ENCODE results near the gene KLK2. TPM values are rescaled to one million over a fixed set of nuclear protein-coding genes. Genes with fewer than 3 reads are reported as not detected.

KLK2 gene
- total and polyA plus RNA-seq, 2 donors (not counting 1 experiment from before 2014, with no cell fraction given) = not detected

DNA sequence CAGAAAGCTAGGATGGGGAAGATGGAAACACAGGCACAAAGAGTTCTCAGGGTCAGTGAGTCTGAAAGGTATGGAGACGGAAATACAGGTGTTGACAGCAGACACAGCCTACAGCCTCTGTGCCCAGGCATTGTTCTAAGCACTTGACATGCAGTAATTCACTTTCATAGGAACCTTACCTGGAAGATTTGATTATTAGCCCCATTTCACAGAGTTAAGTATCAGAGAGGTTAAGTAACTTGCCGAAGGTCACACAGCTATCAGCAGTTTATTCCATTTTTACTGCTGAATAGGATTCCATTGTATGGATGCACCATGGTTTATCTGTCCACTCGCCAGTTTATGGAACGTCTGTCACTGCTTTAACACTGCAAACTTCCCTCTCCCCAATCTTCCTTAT lies 24.8 kb downstream of the KLK2 start:
- H3K79me2 ChIP-seq (ENCODE audit: control insufficient read depth, insufficient read depth, low read length) = no peaks in the 10 kb centered on the region
- H3K27ac ChIP-seq (ENCODE audit: insufficient read depth, low read length) = no peak overlapping the region
- H3K4me3 ChIP-seq (replicated peaks in 1 of 4; ENCODE audit: control extremely low read depth in 1 of 4, insufficient read depth in 1 of 4, low read depth in 3 of 4, low read length in 4 of 4) = no peak overlapping the region
- no peak for DNase-seq (ENCODE audit: low read depth in 2 of 2)
- no peaks in the 10 kb centered on the region for H3K36me3 ChIP-seq (ENCODE audit: control insufficient read depth, insufficient read depth, low read length)
- TF ChIP-seq, protein P1, sequence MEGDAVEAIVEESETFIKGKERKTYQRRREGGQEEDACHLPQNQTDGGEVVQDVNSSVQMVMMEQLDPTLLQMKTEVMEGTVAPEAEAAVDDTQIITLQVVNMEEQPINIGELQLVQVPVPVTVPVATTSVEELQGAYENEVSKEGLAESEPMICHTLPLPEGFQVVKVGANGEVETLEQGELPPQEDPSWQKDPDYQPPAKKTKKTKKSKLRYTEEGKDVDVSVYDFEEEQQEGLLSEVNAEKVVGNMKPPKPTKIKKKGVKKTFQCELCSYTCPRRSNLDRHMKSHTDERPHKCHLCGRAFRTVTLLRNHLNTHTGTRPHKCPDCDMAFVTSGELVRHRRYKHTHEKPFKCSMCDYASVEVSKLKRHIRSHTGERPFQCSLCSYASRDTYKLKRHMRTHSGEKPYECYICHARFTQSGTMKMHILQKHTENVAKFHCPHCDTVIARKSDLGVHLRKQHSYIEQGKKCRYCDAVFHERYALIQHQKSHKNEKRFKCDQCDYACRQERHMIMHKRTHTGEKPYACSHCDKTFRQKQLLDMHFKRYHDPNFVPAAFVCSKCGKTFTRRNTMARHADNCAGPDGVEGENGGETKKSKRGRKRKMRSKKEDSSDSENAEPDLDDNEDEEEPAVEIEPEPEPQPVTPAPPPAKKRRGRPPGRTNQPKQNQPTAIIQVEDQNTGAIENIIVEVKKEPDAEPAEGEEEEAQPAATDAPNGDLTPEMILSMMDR (conservative IDR thresholded peaks at IDR 0.05 in 1 of 2, IDR thresholded peaks at IDR 0.05 in 1 of 2; ENCODE audit: low read depth in 1 of 2, low read length in 2 of 2) = no peak
- TF ChIP-seq EZH2 (IDR thresholded peaks at IDR 0.05; ENCODE audit: low read length, missing control alignments) = no peak
- no peaks in the 10 kb centered on the region for H3K9me3 ChIP-seq (ENCODE audit: control insufficient read depth, insufficient read depth, low read depth, low read length)
- H3K4me2 ChIP-seq (ENCODE audit: extremely low read depth, insufficient read depth, low read length) = no peak overlapping the region
- H4K20me1 ChIP-seq (ENCODE audit: control insufficient read depth, extremely low read depth, insufficient read depth, low read length) = no peaks in the 10 kb centered on the region
- H3K4me1 ChIP-seq (ENCODE audit: control insufficient read depth, extremely low read depth, insufficient read depth, low read length) = no peaks in the 10 kb centered on the region
- no peak overlapping the region for H3K9ac ChIP-seq (ENCODE audit: insufficient read depth, low read length)
- H3K27me3 ChIP-seq (ENCODE audit: control insufficient read depth, insufficient read depth, low read length) = no peaks in the 10 kb centered on the region
- no peak overlapping the region for H2AFZ ChIP-seq (ENCODE audit: low read length)

DNA sequence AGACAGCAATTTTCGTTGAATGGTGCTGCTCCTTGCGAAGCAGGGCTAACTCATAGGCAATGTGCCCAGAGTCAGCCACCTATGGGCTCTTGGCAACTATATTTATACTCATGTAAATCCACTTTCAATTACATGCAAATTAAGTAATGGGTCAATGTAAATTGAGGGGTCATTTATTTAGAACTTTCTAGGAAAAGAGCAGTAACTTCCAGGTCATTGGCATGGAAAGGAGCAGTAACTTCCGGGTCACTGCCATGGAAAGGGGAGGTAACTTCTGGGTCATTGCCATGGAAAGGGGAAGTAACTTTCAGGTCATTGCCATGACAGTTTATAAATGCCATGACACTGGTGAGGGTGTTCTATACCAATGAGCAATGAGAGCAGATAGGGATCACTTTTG lies 26.3 kb downstream of the KLK2 start:
- Histone ChIP-seq H3K4me3 (replicated peaks in 1 of 4; ENCODE audit: control extremely low read depth in 1 of 4, insufficient read depth in 1 of 4, low read depth in 3 of 4, low read length in 4 of 4) (no peak overlapping the region), H4K20me1 (ENCODE audit: control insufficient read depth, extremely low read depth, insufficient read depth, low read length) (no peaks in the 10 kb centered on the region), H3K9ac (ENCODE audit: insufficient read depth, low read length) (no peak overlapping the region), H3K79me2 (ENCODE audit: control insufficient read depth, insufficient read depth, low read length) (no peaks in the 10 kb centered on the region), H3K4me1 (ENCODE audit: control insufficient read depth, extremely low read depth, insufficient read depth, low read length) (no peaks in the 10 kb centered on the region), H3K4me2 (ENCODE audit: extremely low read depth, insufficient read depth, low read length) (no peak overlapping the region), H3K27me3 (ENCODE audit: control insufficient read depth, insufficient read depth, low read length) (no peaks in the 10 kb centered on the region), H3K27ac (ENCODE audit: insufficient read depth, low read length) (no peak overlapping the region), H3K9me3 (ENCODE audit: control insufficient read depth, insufficient read depth, low read depth, low read length) (no peaks in the 10 kb centered on the region), H3K36me3 (ENCODE audit: control insufficient read depth, insufficient read depth, low read length) (no peaks in the 10 kb centered on the region), H2AFZ (ENCODE audit: low read length) (no peak overlapping the region)
- TF ChIP-seq, protein P1 (conservative IDR thresholded peaks at IDR 0.05 in 1 of 2, IDR thresholded peaks at IDR 0.05 in 1 of 2; ENCODE audit: low read depth in 1 of 2, low read length in 2 of 2) = no peak
- TF ChIP-seq EZH2 (IDR thresholded peaks at IDR 0.05; ENCODE audit: low read length, missing control alignments) = no peak
- DNase-seq (ENCODE audit: low read depth in 2 of 2) = no peak

DNA sequence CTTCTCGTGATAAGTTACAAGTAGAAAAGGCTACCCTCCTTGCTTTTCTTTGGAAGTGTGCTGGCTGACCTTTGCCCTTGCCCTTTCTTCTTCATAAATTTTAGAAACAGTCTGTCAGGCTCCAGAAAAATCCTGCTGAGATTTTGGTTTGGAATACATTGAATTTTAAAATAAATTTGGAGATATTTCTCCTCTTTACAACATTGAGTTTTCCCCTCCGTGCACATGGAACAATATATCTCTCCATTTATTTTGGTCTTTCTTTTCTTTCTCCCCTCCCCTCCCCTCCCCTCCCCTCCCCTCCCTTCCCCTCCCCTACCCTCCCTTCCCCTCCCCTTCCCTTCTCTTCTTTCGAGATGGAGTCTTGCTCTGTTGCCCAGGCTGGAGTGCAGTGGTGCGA lies 29.4 kb downstream of the KLK2 start:
- Histone ChIP-seq H3K27me3 (ENCODE audit: control insufficient read depth, insufficient read depth, low read length) (no peaks in the 10 kb centered on the region), H3K79me2 (ENCODE audit: control insufficient read depth, insufficient read depth, low read length) (no peaks in the 10 kb centered on the region), H3K9me3 (ENCODE audit: control insufficient read depth, insufficient read depth, low read depth, low read length) (no peaks in the 10 kb centered on the region), H4K20me1 (ENCODE audit: control insufficient read depth, extremely low read depth, insufficient read depth, low read length) (no peaks in the 10 kb centered on the region), H3K9ac (ENCODE audit: insufficient read depth, low read length) (no peak overlapping the region), H2AFZ (ENCODE audit: low read length) (no peak overlapping the region), H3K36me3 (ENCODE audit: control insufficient read depth, insufficient read depth, low read length) (no peaks in the 10 kb centered on the region), H3K4me2 (ENCODE audit: extremely low read depth, insufficient read depth, low read length) (no peak overlapping the region), H3K27ac (ENCODE audit: insufficient read depth, low read length) (no peak overlapping the region), H3K4me3 (replicated peaks in 1 of 4; ENCODE audit: control extremely low read depth in 1 of 4, insufficient read depth in 1 of 4, low read depth in 3 of 4, low read length in 4 of 4) (no peak overlapping the region), H3K4me1 (ENCODE audit: control insufficient read depth, extremely low read depth, insufficient read depth, low read length) (no peaks in the 10 kb centered on the region)
- TF ChIP-seq, protein P1 (conservative IDR thresholded peaks at IDR 0.05 in 1 of 2, IDR thresholded peaks at IDR 0.05 in 1 of 2; ENCODE audit: low read depth in 1 of 2, low read length in 2 of 2) = no peak
- no peak for TF ChIP-seq EZH2 (IDR thresholded peaks at IDR 0.05; ENCODE audit: low read length, missing control alignments)
- no peak for DNase-seq (ENCODE audit: low read depth in 2 of 2)
